Activated CD4-positive, alpha-beta memory T cell treated with anti-CD3 and anti-CD28 coated beads for 36 hours (primary cell): ENCODE measurements around the gene SMG6. TPM values are rescaled to one million over a fixed set of nuclear protein-coding genes. Genes with fewer than 3 reads are reported as not detected.

Experiments
- CTCF ChIA-PET: fragments of 350-600 bp; sonication (Branson Sonifier 250); formaldehyde crosslinking; loops from one replicate; lab custom pipeline; 2021; ENCODE audit warnings: antibody characterized with exemption, inconsistent platforms; lab: Charles Lee
- POLR2A ChIA-PET: fragments of 350-600 bp; sonication (Branson Sonifier 250); formaldehyde crosslinking; loops from one replicate; lab custom pipeline; 2021; ENCODE audit warnings: antibody characterized with exemption; lab: Charles Lee
- DNase-seq: peaks from one replicate; pipeline ENCODE4 v3.0.0-alpha.2; 2020
- H3K27ac Mint-ChIP-seq: one replicate; pipeline ENCODE4 v1.8.0; 2021; ENCODE audit warnings: mixed read lengths
- H3K27me3 Mint-ChIP-seq: one replicate; pipeline ENCODE4 v1.8.0; 2021; ENCODE audit warnings: mixed read lengths
- H3K36me3 Mint-ChIP-seq: one replicate; pipeline ENCODE4 v1.8.0; 2021; ENCODE audit warnings: mixed read lengths
- H3K4me1 Mint-ChIP-seq: one replicate; pipeline ENCODE4 v1.8.0; 2021; ENCODE audit warnings: low read depth, mixed read lengths
- H3K4me3 Mint-ChIP-seq: one replicate; pipeline ENCODE4 v1.8.0; 2021; ENCODE audit warnings: mild to moderate bottlenecking, mixed read lengths
- H3K9me3 Mint-ChIP-seq: one replicate; pipeline ENCODE4 v1.8.0; 2021; ENCODE audit warnings: mixed read lengths
- intact Hi-C: fragments of 100-400 bp; cut with micrococcal nuclease; formaldehyde crosslinking; loops from one replicate; pipeline ENCODE4 v1.15.1; 2023
- total RNA-seq, 2 experiments: library from RNA; stranded (reverse); gene quantifications; one replicate each; pipeline ENCODE4 v1.2.3, GENCODE V29; 2021

Gene SMG6
- total RNA-seq, 2 experiments from 2014 or later, result 17.2 to 20.3 TPM

DNA sequence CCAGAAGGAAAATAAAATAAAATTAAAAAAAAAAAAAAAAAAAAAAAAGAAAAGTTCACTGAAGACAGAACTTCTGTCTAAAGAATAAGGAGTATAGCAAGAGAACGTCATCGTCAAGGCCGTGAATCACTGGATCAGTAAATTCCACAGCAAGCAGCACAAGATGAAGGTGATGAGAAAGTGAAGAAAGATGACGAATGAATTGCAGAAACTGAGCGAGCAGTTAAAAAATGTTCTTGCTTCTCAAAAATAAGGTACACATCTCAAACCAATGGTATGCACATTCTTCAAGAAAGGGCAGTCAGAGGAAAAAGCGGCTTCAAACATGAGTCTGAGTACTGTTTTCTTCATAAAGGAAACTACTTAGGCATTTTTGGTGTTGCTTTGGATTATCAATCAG lies 104.7 kb downstream of the SMG6 start:
- H3K4me1 Mint-ChIP-seq, result peaks cover 45% of the 10 kb centered on the region
- no peaks in the 10 kb centered on the region for H3K27me3 Mint-ChIP-seq
- H3K4me3 Mint-ChIP-seq, result no peak overlapping the region
- H3K36me3 Mint-ChIP-seq, result peaks cover 6% of the 10 kb centered on the region
- no peak overlapping the region for H3K27ac Mint-ChIP-seq
- CTCF ChIA-PET, result interaction anchor here (0.5 to 1.3 kb wide), 3 partner anchors 99 to 144 kb away, joined by 3 to 5 read pairs (median 3); no protein-coding TSS in a partner anchor
- DNase-seq, result no peak
- H3K9me3 Mint-ChIP-seq, result no peaks in the 10 kb centered on the region
- intact Hi-C loops, result no loop called here
- POLR2A ChIA-PET, result no interaction called here

DNA sequence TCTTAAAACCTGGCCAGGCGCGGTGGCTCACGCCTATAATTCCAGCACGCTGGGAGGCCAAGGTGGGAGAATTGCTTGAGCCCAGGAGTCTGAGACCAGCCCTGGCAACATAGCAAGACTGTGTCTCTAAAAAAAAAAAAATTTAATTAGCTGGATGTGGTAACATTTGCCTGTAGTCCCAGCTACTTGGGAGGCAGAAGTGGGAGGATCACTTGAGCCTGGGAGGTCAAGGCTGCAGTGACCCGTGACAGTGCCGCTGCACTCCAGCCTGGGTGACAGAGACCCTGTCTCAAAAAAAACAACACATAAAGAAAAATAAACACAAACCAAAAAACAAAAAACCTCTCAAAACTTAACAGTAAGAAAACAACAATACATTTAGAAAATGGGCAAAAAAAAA lies 106.3 kb downstream of the SMG6 start:
- Mint-ChIP-seq H3K36me3 (peaks cover 6% of the 10 kb centered on the region), H3K4me1 (peaks cover 47% of the 10 kb centered on the region), H3K4me3 (no peak overlapping the region), H3K27me3 (no peaks in the 10 kb centered on the region), H3K9me3 (no peaks in the 10 kb centered on the region), H3K27ac (no peak overlapping the region)
- ChIA-PET CTCF (no interaction called here), POLR2A (no interaction called here)
- no peak for DNase-seq
- intact Hi-C loops, result no loop called here

DNA sequence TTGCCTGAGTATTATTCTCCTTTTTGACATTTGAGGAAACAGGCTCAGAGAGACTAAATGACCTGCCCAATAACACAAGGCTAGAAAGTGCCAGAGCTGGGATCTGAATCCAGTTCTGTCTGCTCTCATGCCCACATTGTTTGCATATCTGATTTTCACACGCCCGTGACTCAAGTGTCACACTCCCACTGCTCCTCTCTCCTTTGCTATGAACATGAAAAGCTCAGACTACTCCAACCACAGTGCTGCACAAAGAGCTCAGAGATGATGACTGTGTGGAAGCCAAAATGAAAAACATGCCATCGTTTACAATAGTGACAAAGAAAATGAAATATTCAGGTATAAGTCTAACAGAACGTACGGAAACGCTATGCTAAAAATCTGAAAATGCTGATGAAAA lies 107.9 kb downstream of the SMG6 start:
- peaks cover 50% of the 10 kb centered on the region for H3K4me1 Mint-ChIP-seq
- DNase-seq, result peak; percentile 83
- ChIA-PET POLR2A (interaction anchor here (0.8 to 1.7 kb wide), 7 partner anchors 20 to 204 kb away, joined by 3 to 7 read pairs (median 5); partner anchors contain the start of gene TSR1), CTCF (interaction anchor here (0.5 to 2.5 kb wide), 17 partner anchors 14 to 141 kb away, joined by 3 to 19 read pairs (median 4); no protein-coding TSS in a partner anchor)
- H3K27me3 Mint-ChIP-seq, result no peaks in the 10 kb centered on the region
- H3K9me3 Mint-ChIP-seq, result no peaks in the 10 kb centered on the region
- no peak overlapping the region for H3K4me3 Mint-ChIP-seq
- H3K36me3 Mint-ChIP-seq, result peaks cover 4% of the 10 kb centered on the region
- H3K27ac Mint-ChIP-seq, result peak overlapping the region; percentile 41
- intact Hi-C loops, result loop anchor here (1.0 kb wide), 1 partner anchor 28 kb away; no protein-coding TSS in a partner anchor

DNA sequence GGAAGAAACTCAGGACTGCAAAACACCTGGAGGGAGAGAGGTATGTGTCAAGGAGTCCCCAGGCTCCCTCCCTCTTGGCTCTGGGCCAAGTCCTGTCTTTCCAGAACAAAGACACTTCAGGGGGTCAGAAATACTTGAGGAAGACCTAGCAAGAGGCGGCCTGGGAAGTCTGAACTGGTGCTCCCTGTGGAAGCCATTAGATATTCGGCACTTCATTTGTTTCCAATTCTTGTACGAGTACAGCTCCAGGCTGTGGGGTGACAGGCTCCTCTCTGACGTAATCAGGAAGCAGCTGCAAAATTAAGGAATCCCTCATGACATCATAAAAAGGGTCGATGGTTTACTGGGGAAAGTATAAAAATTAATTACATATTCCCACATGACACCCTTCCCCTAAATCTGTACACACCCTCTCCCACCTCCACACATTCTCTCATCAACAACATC lies 108.7 kb downstream of the SMG6 start:
- DNase-seq, result no peak
- H3K27ac Mint-ChIP-seq, result no peak overlapping the region
- H3K4me1 Mint-ChIP-seq, result peaks cover 57% of the 10 kb centered on the region
- intact Hi-C loops, result loop anchor here (1.0 kb wide), 1 partner anchor 28 kb away; no protein-coding TSS in a partner anchor
- H3K4me3 Mint-ChIP-seq, result no peak overlapping the region
- no peaks in the 10 kb centered on the region for H3K9me3 Mint-ChIP-seq
- H3K36me3 Mint-ChIP-seq, result peaks cover 4% of the 10 kb centered on the region
- H3K27me3 Mint-ChIP-seq, result no peaks in the 10 kb centered on the region
- POLR2A ChIA-PET, result interaction anchor here (1.2 to 1.7 kb wide), 5 partner anchors 21 to 124 kb away, joined by 3 to 7 read pairs (median 6); no protein-coding TSS in a partner anchor
- CTCF ChIA-PET, result interaction anchor here (0.5 to 2.5 kb wide), 9 partner anchors 14 to 140 kb away, joined by 4 to 19 read pairs (median 5); no protein-coding TSS in a partner anchor

DNA sequence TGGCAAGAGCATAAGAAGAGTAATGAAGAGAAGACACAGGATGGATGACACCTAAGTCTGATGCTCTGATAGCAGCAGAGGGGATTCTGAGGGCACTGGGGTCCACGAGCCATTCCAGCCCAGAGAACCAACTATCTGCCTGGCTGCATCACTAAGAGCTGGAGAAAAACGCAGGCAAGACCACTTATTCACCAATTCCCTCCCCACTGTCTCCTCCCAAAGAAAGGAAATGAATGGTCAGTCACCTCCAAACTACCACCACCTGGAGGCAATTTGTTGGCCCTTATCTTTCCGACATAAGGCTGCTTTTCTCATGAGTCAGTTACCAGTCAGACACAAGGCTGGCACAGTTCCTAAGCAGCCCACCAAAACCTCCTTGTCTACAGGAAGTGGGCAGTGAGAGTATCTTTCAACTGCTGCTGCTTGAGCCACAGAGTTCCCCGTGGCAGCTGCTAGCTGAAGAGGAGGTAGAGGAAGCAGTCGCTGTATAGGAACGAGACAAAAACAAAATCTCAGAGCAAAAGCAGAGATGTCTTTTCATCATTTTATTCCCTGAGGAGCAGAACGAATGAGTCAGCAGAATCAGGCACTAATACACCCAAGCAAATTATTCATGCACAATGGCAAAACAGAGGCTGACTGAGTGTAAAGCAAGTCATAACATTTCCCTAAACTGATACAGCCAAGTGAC lies 111.1 kb downstream of the SMG6 start:
- intact Hi-C loops, result loop anchor here (2.0 kb wide), 1 partner anchor 48 kb away; no protein-coding TSS in a partner anchor
- H3K9me3 Mint-ChIP-seq, result no peaks in the 10 kb centered on the region
- H3K4me3 Mint-ChIP-seq, result no peak overlapping the region
- peaks cover 4% of the 10 kb centered on the region for H3K36me3 Mint-ChIP-seq
- peak overlapping the region; percentile 68 for H3K27ac Mint-ChIP-seq
- ChIA-PET CTCF (interaction anchor here (0.6 to 1.5 kb wide), 2 partner anchors 52 to 119 kb away, joined by 3 to 6 read pairs; no protein-coding TSS in a partner anchor), POLR2A (no interaction called here)
- peak; percentile 79 for DNase-seq
- H3K27me3 Mint-ChIP-seq, result no peaks in the 10 kb centered on the region
- peaks cover 59% of the 10 kb centered on the region for H3K4me1 Mint-ChIP-seq

DNA sequence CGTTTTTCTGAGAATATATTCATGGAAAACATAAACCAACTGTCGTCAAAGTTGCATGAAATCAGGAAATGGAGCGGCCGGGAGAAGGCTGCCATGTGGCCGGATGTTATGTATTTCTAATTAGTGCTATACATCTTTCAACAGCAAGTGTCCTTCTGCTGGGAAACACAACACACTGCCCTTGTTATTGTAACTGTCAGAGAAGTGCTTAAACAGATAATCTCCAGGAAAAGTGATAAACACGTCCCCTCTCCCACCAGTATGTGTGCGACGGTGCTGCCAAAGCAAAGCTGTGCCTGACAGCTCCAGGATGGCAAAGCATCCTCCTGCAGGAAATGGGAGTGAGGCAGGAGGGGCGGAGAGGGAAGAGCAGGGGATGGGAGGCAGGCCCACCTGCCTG lies 111.8 kb downstream of the SMG6 start:
- H3K27me3 Mint-ChIP-seq, result no peaks in the 10 kb centered on the region

DNA sequence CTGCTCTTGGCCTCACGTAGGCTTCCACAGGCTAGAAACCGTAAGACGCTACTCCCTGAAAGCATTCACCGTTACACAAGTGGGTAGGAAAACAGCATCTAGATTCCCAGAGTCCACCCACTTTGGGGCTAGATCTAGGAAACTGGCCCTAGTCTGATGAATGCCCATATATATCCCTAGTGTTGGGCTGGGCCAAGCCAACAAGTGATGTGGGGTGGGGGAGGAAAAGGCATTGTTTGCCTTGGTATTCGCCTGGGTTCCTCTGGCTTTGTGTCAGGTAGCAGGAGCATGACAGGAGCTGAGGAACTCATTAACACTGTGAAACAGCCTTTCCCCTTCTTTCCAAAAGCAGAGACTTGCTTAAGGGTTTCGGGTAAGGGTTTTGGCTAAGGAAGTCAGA lies 112.4 kb downstream of the SMG6 start:
- no peak for DNase-seq
- no peak overlapping the region for H3K4me3 Mint-ChIP-seq
- H3K4me1 Mint-ChIP-seq, result peaks cover 54% of the 10 kb centered on the region
- H3K9me3 Mint-ChIP-seq, result no peaks in the 10 kb centered on the region
- intact Hi-C loops, result no loop called here
- no peaks in the 10 kb centered on the region for H3K27me3 Mint-ChIP-seq
- no peak overlapping the region for H3K27ac Mint-ChIP-seq
- ChIA-PET CTCF (interaction anchor here (0.6 to 2.5 kb wide), 2 partner anchors 54 to 291 kb away, joined by 3 to 13 read pairs; no protein-coding TSS in a partner anchor), POLR2A (no interaction called here)
- H3K36me3 Mint-ChIP-seq, result peaks cover 12% of the 10 kb centered on the region

More for the DNA sequence above, 111.8 kb downstream of the SMG6 start:
- ChIA-PET CTCF (interaction anchor here (0.6 kb wide), 1 partner anchor 292 kb away, joined by 3 read pairs; no protein-coding TSS in a partner anchor), POLR2A (no interaction called here)
- Mint-ChIP-seq H3K36me3 (peaks cover 8% of the 10 kb centered on the region), H3K27ac (no peak overlapping the region), H3K4me3 (no peak overlapping the region), H3K4me1 (peaks cover 59% of the 10 kb centered on the region), H3K9me3 (no peaks in the 10 kb centered on the region)
- intact Hi-C loops, result loop anchor here (2.0 kb wide), 1 partner anchor 49 kb away; no protein-coding TSS in a partner anchor
- DNase-seq, result no peak

DNA sequence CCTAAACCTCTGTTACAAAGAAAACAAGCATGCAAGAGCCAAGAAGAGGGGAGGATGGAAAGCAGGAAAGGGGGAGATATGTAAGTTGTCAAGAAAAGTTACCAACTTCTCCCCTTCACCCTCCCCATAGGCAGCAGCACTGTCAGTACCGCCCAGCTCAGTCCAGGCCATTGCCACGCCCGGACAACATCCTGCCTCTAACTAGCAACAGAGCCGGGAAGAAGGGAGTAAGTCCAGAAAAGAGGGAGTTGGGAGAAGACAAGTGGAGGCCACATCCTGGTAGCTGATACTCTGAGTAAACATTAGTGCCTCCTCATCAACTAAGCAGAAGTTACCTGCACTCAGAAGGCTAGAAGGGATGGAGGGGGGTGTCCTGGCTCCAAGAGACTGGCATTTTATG lies 113.6 kb downstream of the SMG6 start:
- H3K4me3 Mint-ChIP-seq, result no peak overlapping the region
- intact Hi-C loops, result no loop called here
- no peaks in the 10 kb centered on the region for H3K9me3 Mint-ChIP-seq
- H3K4me1 Mint-ChIP-seq, result peaks cover 43% of the 10 kb centered on the region
- H3K36me3 Mint-ChIP-seq, result peaks cover 21% of the 10 kb centered on the region
- no peaks in the 10 kb centered on the region for H3K27me3 Mint-ChIP-seq
- ChIA-PET POLR2A (no interaction called here), CTCF (interaction anchor here (1.1 to 2.5 kb wide), 2 partner anchors 55 to 120 kb away, joined by 3 to 13 read pairs; no protein-coding TSS in a partner anchor)
- H3K27ac Mint-ChIP-seq, result no peak overlapping the region
- no peak for DNase-seq

DNA sequence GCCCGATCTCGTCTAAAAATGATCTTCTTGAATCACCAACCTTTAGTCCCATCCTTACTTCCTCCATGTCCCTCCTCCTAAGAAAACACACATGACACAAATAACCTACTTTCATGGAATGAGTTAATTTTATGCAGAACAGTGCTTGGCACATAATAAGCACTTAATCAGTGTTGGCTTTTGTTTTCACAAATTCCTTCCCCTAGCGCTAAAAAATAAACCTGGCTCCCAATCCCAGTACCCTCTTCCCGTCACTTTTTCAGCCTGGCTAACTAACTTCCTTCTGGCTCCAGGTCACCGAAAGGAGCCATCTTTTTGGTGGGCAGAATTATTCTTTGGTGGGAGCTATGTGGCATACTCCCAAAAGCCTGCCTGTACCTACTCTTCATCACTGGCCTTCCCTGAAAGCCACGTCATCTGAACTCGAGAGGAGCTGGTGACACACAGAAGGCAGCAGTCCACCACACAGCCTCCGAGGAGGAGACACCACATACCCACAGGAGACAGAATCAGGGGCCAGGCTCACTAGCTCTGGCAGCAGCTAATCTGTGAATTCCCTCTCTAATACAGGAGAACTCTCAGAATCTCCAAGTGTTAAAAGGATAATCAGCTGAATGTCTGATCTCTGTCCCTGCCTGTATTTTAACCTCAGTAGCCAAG lies 114.5 kb downstream of the SMG6 start:
- Mint-ChIP-seq H3K4me1 (peaks cover 34% of the 10 kb centered on the region), H3K27ac (no peak overlapping the region), H3K36me3 (peaks cover 19% of the 10 kb centered on the region), H3K27me3 (no peaks in the 10 kb centered on the region), H3K4me3 (no peak overlapping the region), H3K9me3 (no peaks in the 10 kb centered on the region)
- ChIA-PET POLR2A (interaction anchor here (0.8 kb wide), 1 partner anchor 25 kb away, joined by 3 read pairs; no protein-coding TSS in a partner anchor), CTCF (interaction anchor here (1.1 to 2.5 kb wide), 2 partner anchors 56 to 119 kb away, joined by 3 to 13 read pairs; no protein-coding TSS in a partner anchor)
- no peak for DNase-seq
- intact Hi-C loops, result no loop called here

DNA sequence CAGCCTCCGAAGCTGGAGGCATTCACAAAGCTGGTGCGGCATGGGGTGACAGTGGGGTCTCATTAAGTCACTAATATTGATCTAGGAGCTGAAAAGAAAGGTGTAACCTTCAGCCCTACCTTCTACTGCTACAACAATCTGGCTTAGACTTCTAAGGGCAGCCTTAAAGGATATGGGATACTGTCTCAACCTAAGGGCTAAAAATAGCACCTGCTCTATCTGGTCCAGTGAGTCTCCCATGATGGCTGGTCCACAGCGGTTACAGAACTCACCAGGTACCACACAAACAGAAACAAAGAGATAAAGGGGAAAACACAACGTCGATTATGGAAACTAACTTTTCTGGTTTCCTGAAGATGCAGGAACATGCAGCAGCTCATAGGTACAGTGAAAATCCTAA lies 115.8 kb downstream of the SMG6 start:
- ChIA-PET POLR2A (no interaction called here), CTCF (interaction anchor here (1.3 kb wide), 1 partner anchor 57 kb away, joined by 3 read pairs; no protein-coding TSS in a partner anchor)
- no peak overlapping the region for H3K27ac Mint-ChIP-seq
- intact Hi-C loops, result no loop called here
- no peak overlapping the region for H3K4me3 Mint-ChIP-seq
- no peaks in the 10 kb centered on the region for H3K27me3 Mint-ChIP-seq
- no peaks in the 10 kb centered on the region for H3K9me3 Mint-ChIP-seq
- no peak for DNase-seq
- H3K4me1 Mint-ChIP-seq, result peaks cover 23% of the 10 kb centered on the region
- H3K36me3 Mint-ChIP-seq, result peaks cover 22% of the 10 kb centered on the region

DNA sequence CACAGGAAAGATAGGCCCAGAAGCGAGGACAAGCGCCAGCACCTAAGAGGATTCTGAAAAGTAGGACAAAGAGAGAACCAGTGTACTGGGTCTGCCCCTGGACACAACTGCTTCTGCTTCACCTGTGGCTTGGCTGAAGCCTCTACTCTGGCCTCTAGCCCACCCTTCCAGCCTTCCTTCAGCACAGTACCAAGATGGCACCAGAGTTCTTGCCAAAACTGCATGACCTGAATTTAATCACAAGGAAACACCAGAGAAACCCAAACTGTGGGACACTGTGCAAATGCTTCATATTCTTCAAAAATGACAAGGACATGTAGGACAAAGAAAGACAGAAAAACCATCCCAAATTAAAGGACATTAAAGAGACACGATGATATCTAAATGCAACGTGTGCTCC lies 116.6 kb downstream of the SMG6 start:
- ChIA-PET POLR2A (no interaction called here), CTCF (no interaction called here)
- intact Hi-C loops, result no loop called here
- H3K4me3 Mint-ChIP-seq, result no peak overlapping the region
- H3K27me3 Mint-ChIP-seq, result no peaks in the 10 kb centered on the region
- peaks cover 27% of the 10 kb centered on the region for H3K36me3 Mint-ChIP-seq
- peaks cover 15% of the 10 kb centered on the region for H3K4me1 Mint-ChIP-seq
- H3K27ac Mint-ChIP-seq, result no peak overlapping the region
- DNase-seq, result no peak
- no peaks in the 10 kb centered on the region for H3K9me3 Mint-ChIP-seq
